Neutrophil (primary cell): ENCODE data around the gene ARHGEF38.

Source experiments
- H3K27ac ChIP-seq: fragments of 200-600 bp; sonication (generic); 2 replicates; pipeline ENCODE4 v1.5.1; 2016; ENCODE audit warnings: mild to moderate bottlenecking, moderate library complexity
- H3K27me3 ChIP-seq: fragments of 200-600 bp; sonication (generic); 2 replicates; pipeline ENCODE4 v1.6.0; 2016; ENCODE audit warnings: mild to moderate bottlenecking
- H3K36me3 ChIP-seq: fragments of 200-600 bp; sonication (generic); 2 replicates; pipeline ENCODE4 v1.5.1; 2017
- H3K4me1 ChIP-seq, 2 experiments: fragments of 200-600 bp in 1 of 2; sonication (generic) in 1 of 2; 1 replicate in 1 of 2; 2 replicates in 1 of 2; pipeline versions ENCODE4 v1.5.1 to v1.6.1; 2013 to 2016; ENCODE audit warnings: low read depth in 1 of 2, low read length in 1 of 2, mild to moderate bottlenecking in 1 of 2, moderate library complexity in 1 of 2; ENCODE audit not compliant: control insufficient read depth in 1 of 2, insufficient read depth in 1 of 2
- H3K4me3 ChIP-seq, 2 experiments: fragments of 200-600 bp in 1 of 2; sonication (generic) in 1 of 2; 1 replicate in 1 of 2; 2 replicates in 1 of 2; pipeline ENCODE4 v1.5.1; 2013 to 2016; ENCODE audit warnings: low read depth in 1 of 2, low read length in 1 of 2, mild to moderate bottlenecking in 1 of 2, moderate library complexity in 1 of 2
- H3K9me3 ChIP-seq: fragments of 200-600 bp; sonication (generic); 2 replicates; pipeline ENCODE4 v1.5.1; 2016
- TF ChIP-seq, protein P1 (sequence below): fragments of 200-600 bp; sonication (generic); IDR thresholded peaks from 2 replicates; pipeline ENCODE4 v1.5.1; 2016; ENCODE audit warnings: antibody characterized with exemption

The ARHGEF38 gene

DNA sequence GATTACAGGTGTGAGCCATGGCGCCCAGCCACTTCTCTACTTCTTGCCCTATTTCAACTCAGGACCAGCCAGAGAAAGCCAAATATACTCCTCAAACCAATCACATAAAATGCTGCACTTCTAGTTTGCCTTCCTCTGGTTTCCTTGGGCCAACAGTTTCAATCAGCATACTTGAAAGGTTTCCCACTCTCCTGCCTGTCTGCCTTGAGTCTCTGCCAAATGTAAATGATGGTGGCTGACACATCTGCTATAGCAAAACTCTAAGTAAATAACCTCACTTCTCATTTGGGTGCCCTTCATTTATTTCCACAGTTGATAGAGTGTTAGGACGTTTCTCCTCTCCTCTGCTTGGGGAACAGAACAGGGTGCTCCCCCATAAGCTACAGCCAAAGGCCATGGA, 42.2 kb upstream of the ARHGEF38 start:
- TF ChIP-seq, protein P1, sequence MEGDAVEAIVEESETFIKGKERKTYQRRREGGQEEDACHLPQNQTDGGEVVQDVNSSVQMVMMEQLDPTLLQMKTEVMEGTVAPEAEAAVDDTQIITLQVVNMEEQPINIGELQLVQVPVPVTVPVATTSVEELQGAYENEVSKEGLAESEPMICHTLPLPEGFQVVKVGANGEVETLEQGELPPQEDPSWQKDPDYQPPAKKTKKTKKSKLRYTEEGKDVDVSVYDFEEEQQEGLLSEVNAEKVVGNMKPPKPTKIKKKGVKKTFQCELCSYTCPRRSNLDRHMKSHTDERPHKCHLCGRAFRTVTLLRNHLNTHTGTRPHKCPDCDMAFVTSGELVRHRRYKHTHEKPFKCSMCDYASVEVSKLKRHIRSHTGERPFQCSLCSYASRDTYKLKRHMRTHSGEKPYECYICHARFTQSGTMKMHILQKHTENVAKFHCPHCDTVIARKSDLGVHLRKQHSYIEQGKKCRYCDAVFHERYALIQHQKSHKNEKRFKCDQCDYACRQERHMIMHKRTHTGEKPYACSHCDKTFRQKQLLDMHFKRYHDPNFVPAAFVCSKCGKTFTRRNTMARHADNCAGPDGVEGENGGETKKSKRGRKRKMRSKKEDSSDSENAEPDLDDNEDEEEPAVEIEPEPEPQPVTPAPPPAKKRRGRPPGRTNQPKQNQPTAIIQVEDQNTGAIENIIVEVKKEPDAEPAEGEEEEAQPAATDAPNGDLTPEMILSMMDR = no peak
- Histone ChIP-seq H3K9me3 (no peaks in the 10 kb centered on the region), H3K27me3 (no peaks in the 10 kb centered on the region), H3K36me3 (no peaks in the 10 kb centered on the region), H3K4me1 (peaks cover 0 to 8% of the 10 kb centered on the region in 2 experiments), H3K4me3 (no peak overlapping the region), H3K27ac (no peak overlapping the region)

DNA sequence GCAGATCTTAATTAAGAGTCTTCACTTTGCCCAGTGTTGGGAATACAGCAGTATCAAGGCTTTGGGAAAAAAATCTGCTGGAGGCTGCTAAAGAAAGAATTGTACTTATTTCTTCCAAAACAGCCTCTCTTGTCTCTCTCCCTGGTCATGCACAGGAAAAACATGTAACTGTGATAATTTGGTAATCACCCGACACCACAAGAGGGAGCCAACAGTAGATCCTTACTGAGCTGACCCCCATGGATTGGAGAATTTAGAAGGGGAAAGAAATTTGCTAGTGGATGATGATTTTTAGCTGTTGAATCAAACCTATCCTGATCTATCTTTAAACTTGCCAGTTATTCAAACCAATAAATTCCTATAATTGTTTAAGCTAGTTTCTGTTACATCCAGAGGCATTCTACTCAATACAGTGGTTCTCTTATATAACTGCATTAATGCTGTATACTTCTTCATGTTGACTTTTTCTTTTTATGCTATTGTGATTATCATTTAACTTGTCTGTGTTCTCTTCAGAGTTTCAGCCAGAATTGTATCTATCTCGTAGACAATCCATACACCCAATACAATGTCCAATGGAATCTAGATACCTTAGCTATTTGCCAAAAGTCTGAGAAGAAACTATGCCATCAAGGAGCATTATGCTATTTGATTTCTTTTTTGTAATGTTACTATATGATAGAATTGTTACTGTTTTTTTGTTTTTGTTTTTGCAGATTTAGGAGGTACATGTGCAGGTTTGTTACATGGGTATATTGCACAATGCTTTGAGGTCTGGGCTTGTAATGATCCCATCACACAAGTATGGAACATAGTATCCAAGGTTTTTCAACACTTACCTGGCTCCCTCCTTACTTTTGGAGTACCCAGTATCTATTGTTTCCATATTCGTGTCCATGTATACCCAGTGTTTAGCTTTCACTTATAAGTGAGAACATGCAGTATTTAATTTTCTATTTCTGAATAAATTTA, 31.3 kb upstream of the ARHGEF38 start:
- H3K4me1 ChIP-seq = no peaks in the 10 kb centered on the region
- no peaks in the 10 kb centered on the region for H3K36me3 ChIP-seq
- H3K27ac ChIP-seq = no peak overlapping the region
- H3K4me3 ChIP-seq = no peak overlapping the region
- no peaks in the 10 kb centered on the region for H3K27me3 ChIP-seq
- TF ChIP-seq, protein P1 = no peak
- H3K9me3 ChIP-seq = no peaks in the 10 kb centered on the region

DNA sequence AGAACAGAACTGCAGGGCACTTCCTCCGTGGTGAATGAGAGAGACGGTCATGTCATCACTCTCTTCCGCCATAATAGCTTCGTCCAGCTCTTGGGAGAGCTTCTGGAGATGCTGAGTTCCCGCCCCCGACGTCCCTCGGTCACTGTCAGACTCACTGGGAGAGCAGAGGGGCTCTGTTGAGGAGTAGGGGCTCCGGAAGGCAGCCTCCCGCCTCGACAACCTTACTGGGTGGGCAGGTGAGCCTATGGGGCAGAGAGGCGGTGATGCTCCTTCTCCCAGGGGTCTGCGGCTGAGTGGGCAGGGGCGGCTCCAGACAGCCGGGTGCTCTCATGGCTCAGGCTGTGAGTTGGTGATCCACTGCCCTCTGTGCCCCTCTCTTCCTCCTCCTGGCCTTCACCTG, 25.8 kb upstream of the ARHGEF38 start:
- H3K4me1 ChIP-seq = no peaks in the 10 kb centered on the region

DNA sequence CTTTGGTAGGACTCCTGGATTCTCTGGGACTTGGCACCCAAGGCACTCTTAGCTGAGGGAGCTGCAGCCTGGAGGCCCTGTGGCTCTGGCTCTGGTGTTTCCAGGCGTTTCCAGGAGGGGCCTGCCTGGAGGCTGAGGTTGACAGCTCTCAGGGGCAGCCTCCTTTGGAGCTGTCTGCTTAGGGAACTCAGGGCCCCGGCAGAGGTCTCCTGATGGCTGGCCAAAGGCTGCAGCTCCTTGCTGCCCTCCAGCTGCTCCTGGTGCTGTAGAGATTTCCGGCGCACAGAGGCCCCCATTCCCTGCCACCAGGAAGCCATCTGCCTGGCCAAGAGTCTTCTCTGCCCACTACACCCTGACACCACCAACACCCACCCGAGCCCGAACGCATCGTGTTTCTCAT, 25.3 kb upstream of the ARHGEF38 start:
- no peaks in the 10 kb centered on the region for H3K4me1 ChIP-seq
- TF ChIP-seq, protein P1 = no peak
- no peaks in the 10 kb centered on the region for H3K27me3 ChIP-seq
- no peak overlapping the region for H3K4me3 ChIP-seq
- H3K9me3 ChIP-seq = no peaks in the 10 kb centered on the region
- H3K27ac ChIP-seq = no peak overlapping the region
- no peaks in the 10 kb centered on the region for H3K36me3 ChIP-seq

More for the DNA sequence above, 25.8 kb upstream of the ARHGEF38 start:
- no peaks in the 10 kb centered on the region for H3K36me3 ChIP-seq
- no peak overlapping the region for H3K27ac ChIP-seq
- H3K4me3 ChIP-seq = no peak overlapping the region
- TF ChIP-seq, protein P1 = no peak
- H3K27me3 ChIP-seq = no peaks in the 10 kb centered on the region
- no peaks in the 10 kb centered on the region for H3K9me3 ChIP-seq

DNA sequence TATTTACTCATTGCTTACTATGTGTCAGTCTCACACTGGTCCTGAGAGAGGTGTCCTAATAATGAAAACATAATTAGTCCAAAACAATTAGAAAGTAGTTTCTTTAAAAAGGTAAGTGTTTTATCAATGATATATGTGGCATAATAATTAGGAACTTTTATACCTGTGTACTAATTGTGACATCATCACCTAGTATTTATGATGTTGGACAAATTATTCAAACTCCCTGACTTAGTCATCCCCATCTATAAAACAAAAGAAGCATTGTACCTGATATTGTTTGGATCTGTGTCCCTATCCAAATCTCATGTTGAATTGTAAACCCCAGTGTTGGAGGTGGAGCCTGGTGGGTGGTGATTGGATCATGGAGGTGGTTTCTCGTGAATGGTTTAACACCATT, 15.8 kb upstream of the ARHGEF38 start:
- H3K36me3 ChIP-seq = no peaks in the 10 kb centered on the region
- H3K4me3 ChIP-seq = no peak overlapping the region
- no peaks in the 10 kb centered on the region for H3K4me1 ChIP-seq
- H3K27ac ChIP-seq = no peak overlapping the region
- TF ChIP-seq, protein P1 = no peak
- no peaks in the 10 kb centered on the region for H3K9me3 ChIP-seq
- no peaks in the 10 kb centered on the region for H3K27me3 ChIP-seq
